ENCODE data around the gene DIAPH2. TPM values are rescaled to one million over a fixed set of nuclear protein-coding genes. Genes with fewer than 3 reads are reported as not detected.
"Not testable (repeated sequence)": the region's sequence is repeated elsewhere in the genome, so short reads cannot be mapped to it uniquely, and the experiment has no call there.

Gene DIAPH2
- total RNA-seq, 2 experiments from 2014 or later = 9.1 to 12.4 TPM

GRCh38 chrX:96835660-96836289 is 151.1 kb downstream of the DIAPH2 start:
- H3K4me1 Mint-ChIP-seq = no peaks in the 10 kb centered on the region
- intact Hi-C loops (cut with DNase I, micrococcal nuclease) = no loop called here
- no peaks in the 10 kb centered on the region for H3K9me3 Mint-ChIP-seq (ENCODE audit: low read depth)
- H3K36me3 Mint-ChIP-seq (ENCODE audit: low read depth) = no peaks in the 10 kb centered on the region
- ChIA-PET POLR2A (no interaction called here), CTCF (no interaction called here)
- no peaks in the 10 kb centered on the region for H3K27me3 Mint-ChIP-seq
- H3K27ac Mint-ChIP-seq = no peak overlapping the region
- DNase-seq (no peak), ATAC-seq (no peak)
- H3K4me3 Mint-ChIP-seq = no peak overlapping the region

- Mint-ChIP-seq H3K27ac (no peak overlapping the region), H3K9me3 (ENCODE audit: low read depth) (no peaks in the 10 kb centered on the region), H3K36me3 (ENCODE audit: low read depth) (no peaks in the 10 kb centered on the region), H3K4me1 (no peaks in the 10 kb centered on the region), H3K4me3 (no peak overlapping the region), H3K27me3 (no peaks in the 10 kb centered on the region)
- ATAC-seq (no peak), DNase-seq (no peak)
- ChIA-PET CTCF (no interaction called here), POLR2A (no interaction called here)
- intact Hi-C loops (cut with DNase I, micrococcal nuclease) = no loop called here
Measured at GRCh38 chrX:96837808-96838207, 153.2 kb downstream of the DIAPH2 start.

- intact Hi-C loops (cut with DNase I, micrococcal nuclease) = no loop called here
- Mint-ChIP-seq H3K4me1 (no peaks in the 10 kb centered on the region), H3K4me3 (no peak overlapping the region), H3K36me3 (ENCODE audit: low read depth) (no peaks in the 10 kb centered on the region), H3K9me3 (ENCODE audit: low read depth) (no peaks in the 10 kb centered on the region), H3K27me3 (no peaks in the 10 kb centered on the region), H3K27ac (no peak overlapping the region)
- POLR2A ChIA-PET = no interaction called here
- CTCF ChIA-PET = no interaction called here
- DNase-seq (no peak), ATAC-seq (no peak)
Measured at GRCh38 chrX:96838537-96838936, 153.9 kb downstream of the DIAPH2 start.

- Mint-ChIP-seq H3K27me3 (no peaks in the 10 kb centered on the region), H3K4me1 (no peaks in the 10 kb centered on the region), H3K9me3 (ENCODE audit: low read depth) (no peaks in the 10 kb centered on the region), H3K27ac (no peak overlapping the region), H3K36me3 (ENCODE audit: low read depth) (no peaks in the 10 kb centered on the region), H3K4me3 (no peak overlapping the region)
- intact Hi-C loops (cut with DNase I, micrococcal nuclease) = no loop called here
- CTCF ChIA-PET = no interaction called here
- DNase-seq (no peak), ATAC-seq (no peak)
- POLR2A ChIA-PET = no interaction called here
Measured at GRCh38 chrX:96841325-96841724, 156.7 kb downstream of the DIAPH2 start.

- POLR2A ChIA-PET; DNase-seq; H3K36me3 Mint-ChIP-seq (ENCODE audit: low read depth); H3K9me3 Mint-ChIP-seq (ENCODE audit: low read depth); H3K27me3 Mint-ChIP-seq; intact Hi-C loops (cut with DNase I, micrococcal nuclease); H3K4me3 Mint-ChIP-seq; H3K27ac Mint-ChIP-seq; ATAC-seq; CTCF ChIA-PET; H3K4me1 Mint-ChIP-seq: not testable (repeated sequence)
Measured at GRCh38 chrX:96841866-96842265, 157.2 kb downstream of the DIAPH2 start.

- no peak for ATAC-seq
- POLR2A ChIA-PET = no interaction called here
- CTCF ChIA-PET = no interaction called here
- Mint-ChIP-seq H3K4me3 (no peak overlapping the region), H3K27ac (no peak overlapping the region), H3K9me3 (ENCODE audit: low read depth) (no peaks in the 10 kb centered on the region), H3K4me1 (no peaks in the 10 kb centered on the region), H3K27me3 (no peaks in the 10 kb centered on the region), H3K36me3 (ENCODE audit: low read depth) (no peaks in the 10 kb centered on the region)
- no peak for DNase-seq
- intact Hi-C loops (cut with DNase I, micrococcal nuclease) = no loop called here
Measured at GRCh38 chrX:96843566-96843965, 158.9 kb downstream of the DIAPH2 start.

GRCh38 chrX:96846841-96847240 is 162.2 kb downstream of the DIAPH2 start:
- POLR2A ChIA-PET = no interaction called here
- Mint-ChIP-seq H3K9me3 (ENCODE audit: low read depth) (no peaks in the 10 kb centered on the region), H3K4me3 (no peak overlapping the region), H3K36me3 (ENCODE audit: low read depth) (no peaks in the 10 kb centered on the region), H3K4me1 (no peaks in the 10 kb centered on the region), H3K27me3 (no peaks in the 10 kb centered on the region), H3K27ac (no peak overlapping the region)
- CTCF ChIA-PET = no interaction called here
- intact Hi-C loops (cut with DNase I, micrococcal nuclease) = no loop called here
- no peak for DNase-seq
- ATAC-seq = no peak

GRCh38 chrX:96859422-96859821 is 174.8 kb downstream of the DIAPH2 start:
- CTCF ChIA-PET; H3K36me3 Mint-ChIP-seq (ENCODE audit: low read depth); intact Hi-C loops (cut with DNase I, micrococcal nuclease); H3K4me1 Mint-ChIP-seq; H3K27ac Mint-ChIP-seq; POLR2A ChIA-PET; DNase-seq; H3K4me3 Mint-ChIP-seq; H3K9me3 Mint-ChIP-seq (ENCODE audit: low read depth); ATAC-seq; H3K27me3 Mint-ChIP-seq: not testable (repeated sequence)

GRCh38 chrX:96861218-96861617 is 176.6 kb downstream of the DIAPH2 start:
- CTCF ChIA-PET = no interaction called here
- Mint-ChIP-seq H3K9me3 (ENCODE audit: low read depth) (no peaks in the 10 kb centered on the region), H3K27ac (no peak overlapping the region), H3K36me3 (ENCODE audit: low read depth) (no peaks in the 10 kb centered on the region), H3K27me3 (no peaks in the 10 kb centered on the region), H3K4me3 (no peak overlapping the region), H3K4me1 (no peaks in the 10 kb centered on the region)
- POLR2A ChIA-PET = interaction anchor here (0.8 kb wide), 1 partner anchor 30 kb away, joined by 3 read pairs; no protein-coding TSS in a partner anchor
- DNase-seq (no peak), ATAC-seq (no peak)
- intact Hi-C loops (cut with DNase I, micrococcal nuclease) = no loop called here

GRCh38 chrX:96861661-96862060 is 177.0 kb downstream of the DIAPH2 start:
- intact Hi-C loops (cut with DNase I, micrococcal nuclease) = no loop called here
- no peaks in the 10 kb centered on the region for H3K36me3 Mint-ChIP-seq (ENCODE audit: low read depth)
- no peak overlapping the region for H3K4me3 Mint-ChIP-seq

GRCh38 chrX:96883608-96884007 is 199.0 kb downstream of the DIAPH2 start, which contains the start of gene RPA4:
Gene RPA4, plus strand, starts transcription at chrX:96883908. Its CDS starts 403 bp downstream, at chrX:96884311.
- ChIA-PET POLR2A (no interaction called here), CTCF (no interaction called here)
- Mint-ChIP-seq H3K9me3 (ENCODE audit: low read depth) (no peaks in the 10 kb centered on the region), H3K36me3 (ENCODE audit: low read depth) (no peaks in the 10 kb centered on the region), H3K27ac (no peak within 1 kb of the TSS), H3K4me1 (no peaks in the 10 kb centered on the region), H3K27me3 (no peaks in the 10 kb centered on the region), H3K4me3 (no peak within 1 kb of the TSS)
- ATAC-seq (no peak), DNase-seq (no peak)
- intact Hi-C loops (cut with DNase I, micrococcal nuclease) = no loop called here

More at GRCh38 chrX:96861661-96862060, 177.0 kb downstream of the DIAPH2 start:
- H3K27ac Mint-ChIP-seq = no peak overlapping the region
- ChIA-PET POLR2A (interaction anchor here (0.8 kb wide), 1 partner anchor 29 kb away, joined by 3 read pairs; no protein-coding TSS in a partner anchor), CTCF (no interaction called here)
- no peaks in the 10 kb centered on the region for H3K27me3 Mint-ChIP-seq
- ATAC-seq (no peak), DNase-seq (no peak)
- no peaks in the 10 kb centered on the region for H3K4me1 Mint-ChIP-seq
- H3K9me3 Mint-ChIP-seq (ENCODE audit: low read depth) = no peaks in the 10 kb centered on the region

GRCh38 chrX:96884027-96884426 is 199.4 kb downstream of the DIAPH2 start:
- ChIA-PET POLR2A (no interaction called here), CTCF (no interaction called here)
- H3K27me3 Mint-ChIP-seq = no peaks in the 10 kb centered on the region
- DNase-seq (no peak), ATAC-seq (no peak)
- H3K4me3 Mint-ChIP-seq = no peak overlapping the region
- H3K9me3 Mint-ChIP-seq (ENCODE audit: low read depth) = no peaks in the 10 kb centered on the region
- no peaks in the 10 kb centered on the region for H3K36me3 Mint-ChIP-seq (ENCODE audit: low read depth)
- intact Hi-C loops (cut with DNase I, micrococcal nuclease) = no loop called here
- H3K27ac Mint-ChIP-seq = no peak overlapping the region
- H3K4me1 Mint-ChIP-seq = no peaks in the 10 kb centered on the region

- no peaks in the 10 kb centered on the region for H3K4me1 Mint-ChIP-seq
- no peak overlapping the region for H3K27ac Mint-ChIP-seq
- no peaks in the 10 kb centered on the region for H3K36me3 Mint-ChIP-seq (ENCODE audit: low read depth)
- no peaks in the 10 kb centered on the region for H3K9me3 Mint-ChIP-seq (ENCODE audit: low read depth)
- H3K4me3 Mint-ChIP-seq = no peak overlapping the region
- DNase-seq = no peak
- ATAC-seq = no peak
- CTCF ChIA-PET = no interaction called here
- no peaks in the 10 kb centered on the region for H3K27me3 Mint-ChIP-seq
- intact Hi-C loops (cut with DNase I, micrococcal nuclease) = no loop called here
- POLR2A ChIA-PET = no interaction called here
Measured at GRCh38 chrX:96889726-96890125, 205.1 kb downstream of the DIAPH2 start.
